ENCODE measurements around the gene IGSF3. TPM values are rescaled to one million over a fixed set of nuclear protein-coding genes. Genes with fewer than 3 reads are reported as not detected.

Gene IGSF3
- total RNA-seq, 2 donors from 2014 or later = 2.1 to 10.0 TPM

DNA sequence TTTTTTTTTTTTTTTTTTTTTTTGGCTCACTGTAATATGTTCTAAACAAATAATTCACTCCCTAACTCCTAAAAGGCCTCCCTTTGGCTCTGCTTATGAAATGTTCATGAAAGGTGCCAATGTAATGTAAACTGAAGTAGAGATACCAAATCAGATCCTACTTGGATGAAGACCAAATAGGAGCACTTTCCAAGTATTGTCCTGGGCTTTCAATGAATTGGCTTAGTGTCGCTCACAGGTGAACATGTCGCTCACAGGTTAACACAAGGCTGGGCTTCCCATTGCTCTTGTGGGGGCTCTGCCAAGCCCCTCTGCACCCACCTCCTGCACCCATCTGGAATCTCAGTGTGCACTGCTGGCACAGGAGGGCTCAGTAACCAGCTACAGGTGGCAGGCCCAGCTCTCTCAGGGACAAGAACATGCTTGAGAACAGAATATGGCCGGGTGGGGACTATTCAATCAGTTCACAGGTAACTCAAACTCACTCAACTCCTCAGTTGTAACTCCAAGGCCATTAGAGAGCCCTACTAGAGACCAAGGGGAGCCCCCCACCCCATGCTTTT is 86.1 kb downstream of the IGSF3 start:
- H3K27ac Mint-ChIP-seq = no peak overlapping the region
- ATAC-seq (replicated peaks) = no peak
- H3K27me3 Mint-ChIP-seq = no peaks in the 10 kb centered on the region
- no peak overlapping the region for H3K4me3 Mint-ChIP-seq
- no peaks in the 10 kb centered on the region for H3K4me1 Mint-ChIP-seq
- H3K36me3 Mint-ChIP-seq (ENCODE audit: low read depth) = peaks cover 40% of the 10 kb centered on the region
- H3K9me3 Mint-ChIP-seq = no peaks in the 10 kb centered on the region

DNA sequence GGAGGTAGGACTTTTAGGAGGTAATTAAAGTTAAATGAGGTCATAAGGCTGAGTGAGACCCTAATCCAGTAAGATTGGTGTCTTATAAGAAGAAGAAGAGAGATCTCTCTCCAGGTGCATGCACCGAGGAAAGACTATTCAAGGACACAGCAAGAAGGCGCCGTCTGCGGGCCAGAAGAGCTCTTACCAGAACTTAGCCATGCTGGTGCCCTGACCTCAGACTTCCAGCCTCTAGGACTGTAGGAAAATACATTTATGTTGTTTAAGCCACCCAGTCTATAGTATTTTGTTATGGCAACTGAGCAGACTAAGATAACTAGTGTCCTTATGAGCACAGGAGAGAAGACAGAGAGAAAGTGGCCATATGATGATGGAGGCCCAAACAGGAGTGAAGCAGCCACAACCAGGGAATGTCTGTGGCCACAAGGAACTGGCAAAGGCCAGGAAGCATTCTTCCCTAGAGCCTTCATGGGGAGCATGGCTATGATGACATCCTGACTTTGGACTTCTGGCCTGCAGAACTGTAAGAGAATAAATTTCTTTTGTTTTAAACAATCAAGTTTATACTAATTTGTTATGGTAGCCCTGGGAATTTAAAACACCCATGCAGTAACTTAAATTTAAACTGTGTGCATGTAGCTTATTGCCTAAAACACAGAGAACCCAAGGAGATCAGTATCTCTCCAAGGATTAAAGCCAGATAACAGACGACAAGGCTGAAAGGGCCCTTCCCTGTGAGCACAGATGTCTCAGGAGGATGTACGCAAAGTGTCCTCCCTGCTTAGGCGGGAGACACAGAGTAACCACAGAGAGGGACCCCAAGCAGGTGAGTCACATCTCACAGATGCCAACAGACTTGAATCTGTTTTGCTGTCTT is 86.8 kb downstream of the IGSF3 start:
- Mint-ChIP-seq H3K27me3 (no peaks in the 10 kb centered on the region), H3K4me1 (no peaks in the 10 kb centered on the region), H3K36me3 (ENCODE audit: low read depth) (peaks cover 40% of the 10 kb centered on the region), H3K9me3 (no peaks in the 10 kb centered on the region), H3K4me3 (no peak overlapping the region), H3K27ac (no peak overlapping the region)
- no peak for ATAC-seq (replicated peaks)

DNA sequence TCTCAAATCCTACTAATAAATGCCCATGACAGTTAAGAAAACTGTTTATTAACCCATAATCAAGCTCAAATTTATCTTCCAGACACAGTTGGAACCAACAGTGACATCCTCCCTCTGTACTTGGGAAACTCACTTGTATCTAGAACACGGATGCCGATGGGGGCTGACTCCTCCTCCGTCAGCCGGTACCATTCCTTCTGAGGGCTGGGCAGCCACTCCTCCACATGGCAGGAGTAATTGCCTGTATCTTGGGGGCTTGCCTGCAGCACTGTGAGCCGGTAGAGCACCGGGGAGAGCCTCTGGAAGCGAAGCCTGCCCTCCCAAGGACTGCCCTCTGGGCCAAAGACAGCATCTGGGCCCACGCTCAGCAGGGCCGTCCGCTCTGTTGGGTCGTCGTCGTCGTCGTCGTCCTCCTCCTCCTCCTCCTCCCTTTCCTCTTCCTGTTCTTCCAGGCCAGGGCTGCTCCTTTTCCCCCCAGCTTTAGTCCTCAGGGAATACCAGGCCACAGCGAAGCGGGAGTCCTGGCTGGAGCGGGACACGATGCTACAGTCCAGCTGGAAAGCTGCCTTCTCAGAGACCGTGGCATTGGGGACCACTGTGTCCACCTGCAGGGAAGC is 88.2 kb downstream of the IGSF3 start:
- peaks cover 26% of the 10 kb centered on the region for H3K36me3 Mint-ChIP-seq (ENCODE audit: low read depth)

DNA sequence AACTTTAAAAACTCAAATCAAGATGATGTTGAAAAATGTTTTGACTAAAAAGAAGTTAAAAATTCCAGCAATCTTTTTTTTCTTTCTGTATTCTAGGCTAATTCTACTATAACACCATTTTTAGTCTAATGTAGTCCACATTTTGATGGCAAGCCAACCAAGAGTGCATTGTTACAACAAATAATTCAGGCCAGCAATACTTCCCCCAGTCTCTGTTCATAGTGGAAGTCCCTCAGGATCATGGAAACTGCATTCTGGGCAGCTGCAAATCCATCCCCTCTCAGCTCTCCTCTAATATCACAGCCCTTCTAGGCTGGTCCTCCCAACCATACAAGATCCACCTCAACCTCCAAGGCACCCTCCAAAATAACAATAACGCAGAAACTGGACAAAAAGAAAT is 89.0 kb downstream of the IGSF3 start:
- no peaks in the 10 kb centered on the region for H3K27me3 Mint-ChIP-seq
- ATAC-seq (replicated peaks) = no peak
- H3K4me1 Mint-ChIP-seq = peaks cover 15% of the 10 kb centered on the region
- no peak overlapping the region for H3K27ac Mint-ChIP-seq
- no peaks in the 10 kb centered on the region for H3K9me3 Mint-ChIP-seq
- H3K4me3 Mint-ChIP-seq = no peak overlapping the region
- H3K36me3 Mint-ChIP-seq (ENCODE audit: low read depth) = peaks cover 22% of the 10 kb centered on the region

More for the DNA sequence above, 88.2 kb downstream of the IGSF3 start:
- H3K4me3 Mint-ChIP-seq = no peak overlapping the region
- no peak for ATAC-seq (replicated peaks)
- peaks cover 7% of the 10 kb centered on the region for H3K4me1 Mint-ChIP-seq
- no peaks in the 10 kb centered on the region for H3K9me3 Mint-ChIP-seq
- H3K27me3 Mint-ChIP-seq = no peaks in the 10 kb centered on the region
- H3K27ac Mint-ChIP-seq = no peak overlapping the region

DNA sequence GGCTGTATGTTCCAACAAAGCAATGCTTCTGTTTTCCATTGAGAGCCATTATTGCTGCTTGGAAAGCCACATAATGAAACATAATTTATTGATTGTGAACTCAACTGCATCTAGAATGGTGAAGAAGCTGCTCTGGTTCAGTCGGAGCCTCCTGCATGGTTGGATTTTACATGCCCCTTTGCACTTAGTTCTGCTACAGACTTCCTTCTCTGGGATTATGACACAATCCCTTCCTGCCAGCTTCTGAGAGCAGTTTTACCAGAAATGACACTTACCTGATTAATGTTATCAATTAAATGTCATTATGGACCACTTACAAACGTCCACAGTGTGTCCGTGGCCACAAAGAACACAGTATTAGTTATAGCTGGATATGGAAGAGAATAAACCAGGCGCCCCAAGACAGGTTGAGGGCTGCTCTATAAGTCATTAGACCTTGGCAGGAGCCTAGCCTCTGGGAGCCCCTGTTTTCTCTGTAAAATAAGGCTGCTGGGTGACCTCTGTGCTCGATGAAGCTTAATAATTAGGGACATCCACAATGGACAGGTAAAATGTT is 89.7 kb downstream of the IGSF3 start:
- H3K36me3 Mint-ChIP-seq (ENCODE audit: low read depth) = peaks cover 16% of the 10 kb centered on the region
- no peaks in the 10 kb centered on the region for H3K9me3 Mint-ChIP-seq
- no peak overlapping the region for H3K4me3 Mint-ChIP-seq
- no peak overlapping the region for H3K27ac Mint-ChIP-seq
- peaks cover 15% of the 10 kb centered on the region for H3K4me1 Mint-ChIP-seq
- ATAC-seq (replicated peaks) = no peak
- no peaks in the 10 kb centered on the region for H3K27me3 Mint-ChIP-seq

DNA sequence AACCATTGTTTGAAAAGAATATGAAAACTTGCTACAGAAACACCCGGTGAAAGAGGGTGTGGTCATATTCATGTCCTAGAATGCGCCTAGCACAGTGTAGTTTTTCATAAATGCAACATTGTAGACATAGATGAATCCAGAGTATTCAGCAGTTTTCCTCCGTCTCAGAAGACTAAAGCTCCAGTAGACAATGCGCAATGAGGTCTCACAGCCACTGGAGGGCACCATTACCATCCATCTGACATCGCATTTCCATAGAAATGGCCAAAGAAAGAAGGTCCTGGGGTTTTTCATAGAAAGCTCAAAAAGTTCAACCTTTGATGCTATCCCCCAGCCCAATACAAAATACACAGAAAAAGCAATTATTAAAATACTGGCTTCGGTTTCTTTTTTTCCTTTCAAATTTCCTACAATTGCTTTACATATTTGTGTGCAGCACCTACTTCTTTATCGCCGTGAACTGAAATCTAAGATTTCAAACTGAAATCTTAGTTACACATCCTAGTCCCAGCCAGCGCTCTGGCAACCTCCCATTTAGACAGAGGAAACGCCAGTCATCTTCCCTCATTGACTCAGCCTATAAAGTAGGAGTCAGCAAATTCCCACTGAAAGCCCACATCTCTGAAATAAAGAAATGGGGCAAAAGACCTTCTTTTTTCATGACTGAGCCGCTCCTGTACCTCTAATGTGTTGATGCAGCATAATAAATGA is 92.8 kb downstream of the IGSF3 start:
- Mint-ChIP-seq H3K4me3 (peak overlapping the region; percentile 1), H3K27me3 (no peaks in the 10 kb centered on the region), H3K27ac (no peak overlapping the region), H3K4me1 (peaks cover 28% of the 10 kb centered on the region), H3K9me3 (no peaks in the 10 kb centered on the region), H3K36me3 (ENCODE audit: low read depth) (peaks cover 17% of the 10 kb centered on the region)
- no peak for ATAC-seq (replicated peaks)

DNA sequence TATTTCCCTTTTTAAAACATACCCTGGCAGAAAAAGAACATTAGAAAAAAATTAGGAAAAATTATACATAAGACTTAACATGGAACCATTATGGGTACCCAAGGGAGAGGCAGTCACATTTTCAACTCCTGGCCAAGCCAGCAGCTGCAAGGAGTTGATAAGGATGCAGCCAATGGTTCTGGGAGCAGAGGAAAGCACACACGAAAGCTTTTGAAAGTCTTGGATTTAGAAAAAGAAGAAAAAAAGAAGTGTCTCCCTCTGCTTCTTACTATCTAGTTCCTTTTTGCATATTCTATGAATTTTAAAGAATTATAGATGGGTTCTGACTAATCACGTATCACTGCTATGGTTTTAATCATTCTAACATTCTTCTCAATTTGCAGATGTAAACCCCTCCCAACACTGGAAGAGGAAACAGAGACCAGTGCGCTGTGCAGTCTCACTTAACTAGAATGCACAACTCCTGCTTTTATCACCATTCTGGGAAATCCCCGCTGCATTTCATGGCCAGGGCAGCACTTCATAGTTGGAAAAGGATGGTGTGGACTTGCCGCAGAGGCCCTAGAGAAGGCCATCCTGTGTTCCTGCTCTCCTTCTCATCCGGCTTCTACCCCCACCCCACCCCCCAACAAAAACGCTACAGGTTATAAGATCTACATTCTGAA is 94.0 kb downstream of the IGSF3 start:
- H3K36me3 Mint-ChIP-seq (ENCODE audit: low read depth) = peaks cover 29% of the 10 kb centered on the region
- no peak overlapping the region for H3K27ac Mint-ChIP-seq
- H3K4me1 Mint-ChIP-seq = peaks cover 40% of the 10 kb centered on the region
- no peaks in the 10 kb centered on the region for H3K27me3 Mint-ChIP-seq
- H3K9me3 Mint-ChIP-seq = no peaks in the 10 kb centered on the region
- peak overlapping the region; percentile 1 for H3K4me3 Mint-ChIP-seq
- no peak for ATAC-seq (replicated peaks)

DNA sequence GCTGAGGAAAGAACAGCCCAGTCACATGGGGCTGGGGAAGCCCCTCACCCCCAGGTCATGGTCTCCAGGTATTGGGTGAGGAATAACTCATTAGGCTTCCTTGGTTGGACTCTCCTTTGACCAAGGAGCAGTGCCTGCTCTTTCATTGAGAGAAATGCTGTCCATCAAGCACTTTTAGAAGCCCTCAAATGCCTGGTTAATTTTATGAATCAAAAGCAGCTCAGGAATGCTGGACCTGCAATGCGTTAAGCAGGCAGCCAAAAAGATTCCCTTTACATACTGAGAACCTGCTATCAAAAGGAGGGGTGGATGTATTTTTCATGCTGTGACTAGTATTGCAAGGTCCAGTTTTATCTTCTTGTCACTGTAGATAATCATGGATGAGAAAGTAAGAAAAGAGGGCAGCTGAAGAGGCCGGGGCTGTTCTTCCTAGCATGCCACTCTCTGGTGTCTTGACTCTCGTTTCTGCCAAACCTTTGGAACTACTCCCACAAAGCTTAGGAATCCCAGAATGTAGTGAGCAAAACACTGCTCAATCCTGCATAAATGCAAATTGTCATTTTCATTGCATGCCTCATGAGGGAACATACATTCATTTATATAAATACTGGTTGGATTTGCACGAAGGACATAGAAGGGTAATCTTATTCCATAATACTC is 94.6 kb downstream of the IGSF3 start:
- Mint-ChIP-seq H3K27me3 (no peaks in the 10 kb centered on the region), H3K4me1 (peaks cover 47% of the 10 kb centered on the region), H3K9me3 (no peaks in the 10 kb centered on the region), H3K27ac (no peak overlapping the region), H3K36me3 (ENCODE audit: low read depth) (peaks cover 36% of the 10 kb centered on the region), H3K4me3 (peak overlapping the region; percentile 96)
- no peak for ATAC-seq (replicated peaks)

DNA sequence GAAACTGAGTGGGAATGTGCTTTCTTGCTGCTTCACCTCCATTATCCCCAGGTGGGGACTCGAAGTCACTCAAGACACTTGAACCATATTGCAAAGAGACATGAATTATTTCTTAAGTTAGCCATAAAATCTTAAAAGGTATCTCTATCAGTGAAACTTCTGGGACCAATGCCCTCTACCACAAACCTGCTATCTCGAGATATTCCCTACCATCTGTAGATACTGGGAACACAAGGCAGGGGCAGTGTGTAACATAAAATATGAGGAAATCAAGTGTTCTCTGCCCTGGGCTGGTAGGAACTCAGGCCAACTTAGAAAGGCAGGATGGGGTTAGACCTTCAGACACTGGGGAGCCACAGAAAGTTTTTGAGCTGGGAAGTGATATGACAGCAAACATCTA is 95.4 kb downstream of the IGSF3 start:
- Mint-ChIP-seq H3K4me3 (peak overlapping the region; percentile 96), H3K36me3 (ENCODE audit: low read depth) (peaks cover 38% of the 10 kb centered on the region), H3K27me3 (no peaks in the 10 kb centered on the region), H3K27ac (peak overlapping the region; percentile 78), H3K9me3 (no peaks in the 10 kb centered on the region), H3K4me1 (peaks cover 51% of the 10 kb centered on the region)
- no peak for ATAC-seq (replicated peaks)

DNA sequence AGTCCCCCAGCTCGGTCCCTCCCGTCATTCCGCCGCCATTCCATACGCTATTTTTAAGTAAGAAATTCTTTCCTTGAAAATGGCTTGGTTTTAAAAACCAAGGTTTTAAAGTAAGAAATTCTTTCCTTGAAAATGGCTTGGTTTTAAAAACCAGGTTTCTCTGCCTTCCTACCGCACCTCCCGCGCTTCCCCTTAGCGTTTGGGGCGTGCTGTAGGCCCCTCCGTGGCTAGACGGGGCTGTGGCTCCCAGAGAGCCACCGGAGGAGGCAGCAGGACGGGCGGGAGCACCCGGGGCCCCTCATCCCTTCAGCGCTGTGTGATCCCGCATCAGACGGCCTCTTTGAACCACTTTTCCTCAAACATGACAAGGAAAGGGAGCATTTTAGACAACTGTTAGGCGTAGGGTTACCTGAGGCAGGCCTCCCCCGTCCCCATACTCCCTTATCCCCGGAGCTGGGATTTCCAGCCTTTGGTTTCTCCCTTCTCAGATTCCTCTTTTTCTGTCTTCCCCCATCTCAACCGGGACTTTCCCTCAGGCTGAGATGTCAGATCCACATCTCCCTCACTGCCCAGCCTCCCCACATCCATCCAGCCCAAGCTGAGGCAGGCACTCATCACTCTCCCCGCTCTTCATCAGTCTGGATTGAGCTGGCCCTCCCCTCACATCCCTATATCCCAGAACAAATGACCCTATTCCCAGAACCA is 96.2 kb downstream of the IGSF3 start:
- H3K36me3 Mint-ChIP-seq (ENCODE audit: low read depth) = peaks cover 38% of the 10 kb centered on the region
- peaks cover 52% of the 10 kb centered on the region for H3K4me1 Mint-ChIP-seq
- H3K27me3 Mint-ChIP-seq = no peaks in the 10 kb centered on the region
- peak overlapping the region; percentile 78 for H3K27ac Mint-ChIP-seq
- H3K4me3 Mint-ChIP-seq = peak overlapping the region; percentile 96
- no peak for ATAC-seq (replicated peaks)
- no peaks in the 10 kb centered on the region for H3K9me3 Mint-ChIP-seq

DNA sequence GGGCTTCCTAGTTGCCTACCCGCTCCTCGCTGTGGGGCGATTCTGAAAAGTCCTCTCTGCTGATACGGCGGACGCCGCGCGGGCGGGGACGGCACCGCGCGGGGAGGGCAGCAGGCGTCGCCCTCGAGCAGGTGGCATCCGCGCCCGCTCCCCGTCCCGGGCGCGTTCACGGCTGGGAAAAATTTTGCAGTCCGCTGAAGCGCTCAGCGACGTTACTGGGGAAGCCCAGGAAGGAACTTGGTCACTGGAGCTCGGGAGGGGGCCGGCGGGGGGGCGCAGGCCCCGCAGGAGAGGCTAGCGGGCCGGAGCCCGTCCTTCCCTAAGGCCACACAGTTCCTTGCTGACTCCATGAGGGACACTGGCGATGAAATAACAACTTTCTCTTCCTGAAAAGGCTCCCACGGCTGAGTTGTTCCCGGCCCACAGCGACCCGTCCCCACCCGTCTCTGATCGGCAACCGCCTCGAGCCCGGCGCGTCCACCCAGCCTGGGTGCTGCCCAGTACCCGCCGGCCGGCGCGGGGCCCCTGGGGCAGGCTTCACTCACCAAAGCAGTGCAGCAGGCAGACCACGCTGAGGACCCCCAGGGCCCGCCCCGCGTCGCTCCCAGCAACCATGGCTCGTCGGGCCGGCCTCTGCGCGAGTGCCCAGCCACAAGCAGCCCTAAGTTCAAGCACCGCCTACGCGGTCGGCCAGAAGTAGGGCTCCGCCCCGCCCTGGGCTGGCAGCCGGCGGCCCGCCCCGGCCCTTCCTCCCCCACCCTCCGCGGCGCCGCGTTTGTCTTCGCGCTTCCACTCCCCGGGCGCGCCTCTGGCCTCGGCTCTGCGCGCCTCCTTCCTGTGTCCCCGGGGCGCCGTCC is 96.9 kb downstream of the IGSF3 start, which contains the start of gene CD58:
CD58 (minus strand) TSS at position 669 of the 857 bp plus-strand sequence; CDS start at position 615, 54 bp downstream.
- H3K27me3 Mint-ChIP-seq = no peaks in the 10 kb centered on the region
- H3K9me3 Mint-ChIP-seq = no peaks in the 10 kb centered on the region
- H3K36me3 Mint-ChIP-seq (ENCODE audit: low read depth) = peaks cover 43% of the 10 kb centered on the region
- peak; percentile 77 for ATAC-seq (replicated peaks)
- peaks cover 58% of the 10 kb centered on the region for H3K4me1 Mint-ChIP-seq
- H3K27ac Mint-ChIP-seq = peak within 1 kb of the TSS; percentile 92
- peak within 1 kb of the TSS; percentile 96 for H3K4me3 Mint-ChIP-seq

DNA sequence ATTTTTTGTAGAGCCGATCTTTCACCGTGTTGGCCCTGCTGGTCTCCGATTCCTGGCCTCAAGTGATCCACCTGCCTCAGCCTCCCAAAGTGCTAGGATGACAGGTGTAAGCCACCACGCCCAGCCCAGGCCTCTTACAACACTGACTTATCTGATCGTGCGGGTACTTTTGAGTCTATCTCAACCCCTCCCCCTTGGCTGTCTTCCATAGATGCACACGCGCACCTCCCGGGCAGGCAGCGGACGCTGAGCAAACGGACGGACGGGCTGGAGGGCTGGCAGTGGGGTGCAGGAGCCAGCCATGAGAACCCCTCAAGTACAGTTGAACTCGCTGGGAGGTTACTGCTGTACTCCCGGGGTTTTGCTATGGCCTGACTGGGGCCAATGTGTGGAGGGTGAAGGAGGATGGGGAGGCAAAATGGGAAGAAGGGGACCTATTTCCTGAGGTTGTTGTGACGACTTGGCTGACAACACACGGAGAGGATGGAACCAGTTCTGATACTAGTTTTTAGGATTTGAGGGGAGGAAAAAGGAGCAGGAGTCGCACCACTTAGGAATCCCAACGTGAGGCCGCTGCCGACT is 97.7 kb downstream of the IGSF3 start:
- peaks cover 48% of the 10 kb centered on the region for H3K36me3 Mint-ChIP-seq (ENCODE audit: low read depth)
- H3K27ac Mint-ChIP-seq = peak overlapping the region; percentile 92
- peak overlapping the region; percentile 96 for H3K4me3 Mint-ChIP-seq
- H3K27me3 Mint-ChIP-seq = no peaks in the 10 kb centered on the region
- ATAC-seq (replicated peaks) = peak; percentile 55
- H3K4me1 Mint-ChIP-seq = peaks cover 62% of the 10 kb centered on the region
- H3K9me3 Mint-ChIP-seq = peaks cover 2% of the 10 kb centered on the region
